ENCODE data around the gene TMBIM1. TPM values are rescaled to one million over a fixed set of nuclear protein-coding genes. Genes with fewer than 3 reads are reported as not detected.
A peak's percentile ranks its signal among the peaks of the same experiment; 100 is the strongest.

Gene TMBIM1
- total and polyA plus RNA-seq, 4 donors, result 92.1 to 258 (median 147) TPM

DNA sequence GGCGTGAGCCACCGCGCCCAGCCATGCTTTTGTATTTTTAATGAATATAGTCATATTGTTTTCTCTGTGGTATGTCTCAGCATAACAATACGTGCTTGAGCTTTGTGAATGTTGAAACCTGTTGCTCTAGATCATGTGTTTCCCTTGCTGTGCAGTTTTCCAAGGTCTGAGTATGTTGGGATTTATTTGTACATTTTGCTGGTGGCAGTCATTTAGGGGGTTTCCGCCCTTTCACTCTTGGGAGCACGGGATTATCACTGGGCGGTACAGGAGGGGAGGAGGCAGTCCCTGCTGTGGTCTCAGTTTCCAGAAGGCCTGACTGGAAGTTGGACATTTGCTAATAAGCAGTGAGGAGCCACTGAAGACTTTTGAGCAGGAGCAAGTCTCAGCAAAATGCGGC lies 39.4 kb upstream of the TMBIM1 start:
- no peaks in the 10 kb centered on the region for H3K9me3 ChIP-seq (ENCODE audit: control insufficient read depth in 4 of 4, insufficient read depth in 3 of 4, low read length in 3 of 4)
- H3K4me1 ChIP-seq (ENCODE audit: control insufficient read depth in 5 of 5, insufficient read depth in 5 of 5, low read length in 5 of 5), result peaks cover 0 to 42% (median 19%) of the 10 kb centered on the region in 5 donors
- H3K36me3 ChIP-seq (ENCODE audit: control insufficient read depth in 4 of 4, insufficient read depth in 4 of 4, low read length in 4 of 4), result no peaks in the 10 kb centered on the region
- H3K27me3 ChIP-seq (ENCODE audit: control insufficient read depth in 3 of 3, insufficient read depth in 3 of 3, low read length in 2 of 3), result no peaks in the 10 kb centered on the region
- 65 to 78% methylated on average over 8 of the region's 8 CpGs for WGBS, 2 donors
- H3K4me3 ChIP-seq, result no peak overlapping the region
- TF ChIP-seq CTCF (IDR thresholded peaks at IDR 0.05; ENCODE audit: control extremely low read depth, extremely low read depth), result no peak
- no peak overlapping the region for H3K27ac ChIP-seq (ENCODE audit: low read depth in 1 of 2, low read length in 1 of 2)
- no peak overlapping the region for H3K9ac ChIP-seq (ENCODE audit: insufficient read depth in 1 of 2, low read length in 2 of 2)
- no peak for DNase-seq
- no peak for ATAC-seq (ENCODE audit: insufficient read depth, low FRiP score)

DNA sequence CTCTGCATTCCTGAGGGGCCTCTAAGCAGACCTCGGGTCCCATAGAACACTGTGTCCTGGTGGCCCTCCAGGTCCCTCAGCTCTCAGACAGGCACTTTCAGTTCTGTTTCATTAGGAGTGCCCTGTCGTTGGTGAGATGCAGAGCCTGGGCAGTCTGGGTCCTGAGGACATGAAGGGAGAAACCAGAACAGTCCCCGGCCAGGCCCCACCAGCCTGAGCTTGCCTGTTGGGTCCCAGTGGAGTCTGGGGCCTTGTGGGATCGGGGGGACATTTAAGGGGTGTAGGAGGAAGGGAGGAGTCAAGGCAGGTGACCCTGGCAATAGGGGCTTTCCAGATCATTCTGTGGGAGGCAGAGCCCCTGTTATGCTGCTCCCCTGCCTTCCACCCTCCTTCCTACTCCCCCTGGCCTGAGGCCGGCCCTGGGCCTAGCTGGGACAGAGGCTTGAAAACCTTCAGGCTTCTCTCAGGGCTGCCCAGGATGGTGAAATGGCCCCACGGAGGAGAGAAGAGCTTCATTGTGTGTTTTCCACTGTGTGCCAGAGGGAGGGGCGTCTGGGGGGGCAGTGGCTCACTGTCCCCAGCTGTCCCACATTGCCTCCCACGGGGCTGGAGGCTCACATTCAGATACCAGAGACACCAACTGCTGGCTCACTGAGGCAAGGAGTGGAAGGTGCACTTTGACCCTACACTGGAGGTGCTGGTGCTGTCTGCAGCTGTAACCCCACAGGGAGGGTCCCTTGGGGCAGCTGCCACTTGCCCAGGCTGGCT lies 37.7 kb upstream of the TMBIM1 start:
- Histone ChIP-seq H3K27ac (ENCODE audit: low read depth in 1 of 2, low read length in 1 of 2) (peak overlapping the region in 1 of 2 donors; percentile 63), H3K4me3 (no peak overlapping the region), H3K36me3 (ENCODE audit: control insufficient read depth in 4 of 4, insufficient read depth in 4 of 4, low read length in 4 of 4) (no peaks in the 10 kb centered on the region), H3K9me3 (ENCODE audit: control insufficient read depth in 4 of 4, insufficient read depth in 3 of 4, low read length in 3 of 4) (no peaks in the 10 kb centered on the region), H3K9ac (ENCODE audit: insufficient read depth in 1 of 2, low read length in 2 of 2) (no peak overlapping the region), H3K4me1 (ENCODE audit: control insufficient read depth in 5 of 5, insufficient read depth in 5 of 5, low read length in 5 of 5) (peaks cover 0 to 45% (median 19%) of the 10 kb centered on the region in 5 donors), H3K27me3 (ENCODE audit: control insufficient read depth in 3 of 3, insufficient read depth in 3 of 3, low read length in 2 of 3) (no peaks in the 10 kb centered on the region)
- DNase-seq (no peak), ATAC-seq (ENCODE audit: insufficient read depth, low FRiP score) (peak; percentile 59)
- 56 to 58% methylated on average over 8 of the region's 8 CpGs for WGBS, 2 donors
- TF ChIP-seq CTCF (IDR thresholded peaks at IDR 0.05; ENCODE audit: control extremely low read depth, extremely low read depth), result no peak

GRCh38 chr2:218329027-218329825 lies 36.9 kb upstream of the TMBIM1 start:
- Histone ChIP-seq H3K27me3 (ENCODE audit: control insufficient read depth in 3 of 3, insufficient read depth in 3 of 3, low read length in 2 of 3) (no peaks in the 10 kb centered on the region), H3K4me1 (ENCODE audit: control insufficient read depth in 5 of 5, insufficient read depth in 5 of 5, low read length in 5 of 5) (peaks cover 0 to 50% (median 19%) of the 10 kb centered on the region in 5 donors), H3K9me3 (ENCODE audit: control insufficient read depth in 4 of 4, insufficient read depth in 3 of 4, low read length in 3 of 4) (no peaks in the 10 kb centered on the region), H3K9ac (ENCODE audit: insufficient read depth in 1 of 2, low read length in 2 of 2) (no peak overlapping the region), H3K27ac (ENCODE audit: low read depth in 1 of 2, low read length in 1 of 2) (peak overlapping the region in 1 of 2 donors; percentile 63), H3K4me3 (no peak overlapping the region), H3K36me3 (ENCODE audit: control insufficient read depth in 4 of 4, insufficient read depth in 4 of 4, low read length in 4 of 4) (no peaks in the 10 kb centered on the region)
- whole genome bisulfite sequencing, 2 donors, result 73% methylated on average over 18 of the region's 18 CpGs
- no peak for TF ChIP-seq CTCF (IDR thresholded peaks at IDR 0.05; ENCODE audit: control extremely low read depth, extremely low read depth)
- no peak for DNase-seq
- peak; percentile 45 for ATAC-seq (ENCODE audit: insufficient read depth, low FRiP score)
